Measurements from ENCODE around the gene SLC7A11. TPM values are rescaled to one million over a fixed set of nuclear protein-coding genes. Genes with fewer than 3 reads are reported as not detected.
"Not testable (repeated sequence)": the region's sequence is repeated elsewhere in the genome, so short reads cannot be mapped to it uniquely, and the experiment has no call there.

The SLC7A11 gene
- polyA plus RNA-seq, 4 donors: 0.22 to 5.6 (median 0.79) TPM

GRCh38 chr4:138241281-138242075 is 671 bp downstream of the SLC7A11 start:
- FAIRE-seq (no peak), DNase-seq (peak; percentile 30 to 52)
- WGBS, 3 donors: 38 to 75% (median 51%) methylated on average over 13 of the region's 13 CpGs
- Histone ChIP-seq H3K27me3 (ENCODE audit: control insufficient read depth in 3 of 3, insufficient read depth in 3 of 3, low read length in 3 of 3) (no peaks in the 10 kb centered on the region), H3K4me3 (ENCODE audit: low read depth in 1 of 3, low read length in 3 of 3) (peak overlapping the region in 2 of 3 donors; percentile 25 to 34), H3K27ac (ENCODE audit: low read depth in 1 of 3, low read length in 2 of 3) (peak overlapping the region; percentile 5 to 91 (median 61)), H3K4me1 (ENCODE audit: control insufficient read depth in 3 of 3, insufficient read depth in 2 of 3, low read depth in 1 of 3, low read length in 2 of 3) (peaks cover 0 to 8% (median 2%) of the 10 kb centered on the region in 3 donors), H3K36me3 (ENCODE audit: control insufficient read depth in 3 of 3, insufficient read depth in 2 of 3, low read depth in 1 of 3, low read length in 3 of 3) (no peaks in the 10 kb centered on the region), H3K9me3 (ENCODE audit: control insufficient read depth in 2 of 2, insufficient read depth in 1 of 2, low read depth in 1 of 2, low read length in 1 of 2) (no peaks in the 10 kb centered on the region)

- Histone ChIP-seq H3K27ac (ENCODE audit: low read depth in 1 of 3, low read length in 2 of 3) (no peak overlapping the region), H3K4me1 (ENCODE audit: control insufficient read depth in 3 of 3, insufficient read depth in 2 of 3, low read depth in 1 of 3, low read length in 2 of 3) (peaks cover 0 to 8% (median 2%) of the 10 kb centered on the region in 3 donors), H3K9me3 (ENCODE audit: control insufficient read depth in 2 of 2, insufficient read depth in 1 of 2, low read depth in 1 of 2, low read length in 1 of 2) (no peaks in the 10 kb centered on the region), H3K27me3 (ENCODE audit: control insufficient read depth in 3 of 3, insufficient read depth in 3 of 3, low read length in 3 of 3) (no peaks in the 10 kb centered on the region), H3K36me3 (ENCODE audit: control insufficient read depth in 3 of 3, insufficient read depth in 2 of 3, low read depth in 1 of 3, low read length in 3 of 3) (no peaks in the 10 kb centered on the region), H3K4me3 (ENCODE audit: low read depth in 1 of 3, low read length in 3 of 3) (no peak overlapping the region)
- WGBS, 3 donors: 0% methylated on average over 1 of the region's 1 CpG
- DNase-seq (peak in 1 of 2 donors; percentile 40), FAIRE-seq (no peak)
Observed at GRCh38 chr4:138239491-138239890, 2.7 kb downstream of the SLC7A11 start.

GRCh38 chr4:138238521-138239292 is 3.4 kb downstream of the SLC7A11 start:
- peaks cover 0 to 8% (median 2%) of the 10 kb centered on the region in 3 donors for H3K4me1 ChIP-seq (ENCODE audit: control insufficient read depth in 3 of 3, insufficient read depth in 2 of 3, low read depth in 1 of 3, low read length in 2 of 3)
- no peaks in the 10 kb centered on the region for H3K27me3 ChIP-seq (ENCODE audit: control insufficient read depth in 3 of 3, insufficient read depth in 3 of 3, low read length in 3 of 3)
- no peaks in the 10 kb centered on the region for H3K36me3 ChIP-seq (ENCODE audit: control insufficient read depth in 3 of 3, insufficient read depth in 2 of 3, low read depth in 1 of 3, low read length in 3 of 3)
- DNase-seq (no peak), FAIRE-seq (no peak)
- H3K4me3 ChIP-seq (ENCODE audit: low read depth in 1 of 3, low read length in 3 of 3): no peak overlapping the region
- 87 to 95% (median 88%) methylated on average over 4 of the region's 4 CpGs for WGBS, 3 donors
- no peaks in the 10 kb centered on the region for H3K9me3 ChIP-seq (ENCODE audit: control insufficient read depth in 2 of 2, insufficient read depth in 1 of 2, low read depth in 1 of 2, low read length in 1 of 2)
- H3K27ac ChIP-seq (ENCODE audit: low read depth in 1 of 3, low read length in 2 of 3): no peak overlapping the region

GRCh38 chr4:138237132-138237531 is 5.0 kb downstream of the SLC7A11 start:
- H3K4me1 ChIP-seq (ENCODE audit: control insufficient read depth in 3 of 3, insufficient read depth in 2 of 3, low read depth in 1 of 3, low read length in 2 of 3); H3K27ac ChIP-seq (ENCODE audit: low read depth in 1 of 3, low read length in 2 of 3); FAIRE-seq; DNase-seq; H3K36me3 ChIP-seq (ENCODE audit: control insufficient read depth in 3 of 3, insufficient read depth in 2 of 3, low read depth in 1 of 3, low read length in 3 of 3); H3K27me3 ChIP-seq (ENCODE audit: control insufficient read depth in 3 of 3, insufficient read depth in 3 of 3, low read length in 3 of 3); H3K4me3 ChIP-seq (ENCODE audit: low read depth in 1 of 3, low read length in 3 of 3); H3K9me3 ChIP-seq (ENCODE audit: control insufficient read depth in 2 of 2, insufficient read depth in 1 of 2, low read depth in 1 of 2, low read length in 1 of 2): not testable (repeated sequence)
- 95 to 98% (median 95%) methylated on average over 7 of the region's 7 CpGs for WGBS, 3 donors

GRCh38 chr4:138236037-138236436 is 6.1 kb downstream of the SLC7A11 start:
- WGBS, 3 donors: 81 to 89% (median 83%) methylated on average over 2 of the region's 2 CpGs
- no peak for DNase-seq

GRCh38 chr4:138235419-138235952 is 6.7 kb downstream of the SLC7A11 start:
- no peaks in the 10 kb centered on the region for H3K36me3 ChIP-seq (ENCODE audit: control insufficient read depth in 3 of 3, insufficient read depth in 2 of 3, low read depth in 1 of 3, low read length in 3 of 3)
- 32 to 51% (median 43%) methylated on average over 1 of the region's 1 CpG for WGBS, 3 donors

More at GRCh38 chr4:138236037-138236436, 6.1 kb downstream of the SLC7A11 start:
- no peaks in the 10 kb centered on the region for H3K36me3 ChIP-seq (ENCODE audit: control insufficient read depth in 3 of 3, insufficient read depth in 2 of 3, low read depth in 1 of 3, low read length in 3 of 3)
- H3K4me3 ChIP-seq (ENCODE audit: low read depth in 1 of 3, low read length in 3 of 3): no peak overlapping the region
- no peak overlapping the region for H3K27ac ChIP-seq (ENCODE audit: low read depth in 1 of 3, low read length in 2 of 3)
- H3K9me3 ChIP-seq (ENCODE audit: control insufficient read depth in 2 of 2, insufficient read depth in 1 of 2, low read depth in 1 of 2, low read length in 1 of 2): no peaks in the 10 kb centered on the region
- FAIRE-seq: no peak
- H3K4me1 ChIP-seq (ENCODE audit: control insufficient read depth in 3 of 3, insufficient read depth in 2 of 3, low read depth in 1 of 3, low read length in 2 of 3): no peaks in the 10 kb centered on the region
- no peaks in the 10 kb centered on the region for H3K27me3 ChIP-seq (ENCODE audit: control insufficient read depth in 3 of 3, insufficient read depth in 3 of 3, low read length in 3 of 3)

GRCh38 chr4:138234248-138234647 is 7.9 kb downstream of the SLC7A11 start:
- Histone ChIP-seq H3K4me1 (ENCODE audit: control insufficient read depth in 3 of 3, insufficient read depth in 2 of 3, low read depth in 1 of 3, low read length in 2 of 3) (no peaks in the 10 kb centered on the region), H3K9me3 (ENCODE audit: control insufficient read depth in 2 of 2, insufficient read depth in 1 of 2, low read depth in 1 of 2, low read length in 1 of 2) (no peaks in the 10 kb centered on the region), H3K36me3 (ENCODE audit: control insufficient read depth in 3 of 3, insufficient read depth in 2 of 3, low read depth in 1 of 3, low read length in 3 of 3) (no peaks in the 10 kb centered on the region), H3K27ac (ENCODE audit: low read depth in 1 of 3, low read length in 2 of 3) (no peak overlapping the region), H3K27me3 (ENCODE audit: control insufficient read depth in 3 of 3, insufficient read depth in 3 of 3, low read length in 3 of 3) (no peaks in the 10 kb centered on the region), H3K4me3 (ENCODE audit: low read depth in 1 of 3, low read length in 3 of 3) (no peak overlapping the region)
- 94 to 100% (median 94%) methylated on average over 1 of the region's 1 CpG for WGBS, 3 donors
- DNase-seq (no peak), FAIRE-seq (no peak)

More at GRCh38 chr4:138235419-138235952, 6.7 kb downstream of the SLC7A11 start:
- Histone ChIP-seq H3K4me3 (ENCODE audit: low read depth in 1 of 3, low read length in 3 of 3) (no peak overlapping the region), H3K9me3 (ENCODE audit: control insufficient read depth in 2 of 2, insufficient read depth in 1 of 2, low read depth in 1 of 2, low read length in 1 of 2) (no peaks in the 10 kb centered on the region), H3K27me3 (ENCODE audit: control insufficient read depth in 3 of 3, insufficient read depth in 3 of 3, low read length in 3 of 3) (no peaks in the 10 kb centered on the region), H3K4me1 (ENCODE audit: control insufficient read depth in 3 of 3, insufficient read depth in 2 of 3, low read depth in 1 of 3, low read length in 2 of 3) (no peaks in the 10 kb centered on the region), H3K27ac (ENCODE audit: low read depth in 1 of 3, low read length in 2 of 3) (no peak overlapping the region)
- DNase-seq: peak in 1 of 2 donors; percentile 32
- peak; percentile 5 for FAIRE-seq

- DNase-seq (no peak), FAIRE-seq (no peak)
- H3K27ac ChIP-seq (ENCODE audit: low read depth in 1 of 3, low read length in 2 of 3): no peak overlapping the region
- H3K4me1 ChIP-seq (ENCODE audit: control insufficient read depth in 3 of 3, insufficient read depth in 2 of 3, low read depth in 1 of 3, low read length in 2 of 3): no peaks in the 10 kb centered on the region
- no peaks in the 10 kb centered on the region for H3K9me3 ChIP-seq (ENCODE audit: control insufficient read depth in 2 of 2, insufficient read depth in 1 of 2, low read depth in 1 of 2, low read length in 1 of 2)
- no peaks in the 10 kb centered on the region for H3K27me3 ChIP-seq (ENCODE audit: control insufficient read depth in 3 of 3, insufficient read depth in 3 of 3, low read length in 3 of 3)
- WGBS, 3 donors: 95 to 99% (median 97%) methylated on average over 9 of the region's 9 CpGs
- H3K4me3 ChIP-seq (ENCODE audit: low read depth in 1 of 3, low read length in 3 of 3): no peak overlapping the region
- no peaks in the 10 kb centered on the region for H3K36me3 ChIP-seq (ENCODE audit: control insufficient read depth in 3 of 3, insufficient read depth in 2 of 3, low read depth in 1 of 3, low read length in 3 of 3)
Observed at GRCh38 chr4:138233313-138234034, 8.7 kb downstream of the SLC7A11 start.
